ENCODE measurements around the gene SLC9A1. TPM values are rescaled to one million over a fixed set of nuclear protein-coding genes. Genes with fewer than 3 reads are reported as not detected.
"Not testable (repeated sequence)": the region's sequence is repeated elsewhere in the genome, so short reads cannot be mapped to it uniquely, and the experiment has no call there.

The SLC9A1 gene
- total RNA-seq, 1 experiment from 2014 or later, result 4.1 TPM

GRCh38 chr1:27135541-27136235 lies 19.2 kb downstream of the SLC9A1 start:
- Histone ChIP-seq H3K36me3 (no peaks in the 10 kb centered on the region), H3K9me3 (replicated peaks) (no peaks in the 10 kb centered on the region), H3K27me3 (replicated peaks) (no peaks in the 10 kb centered on the region), H3K4me1 (replicated peaks) (peaks cover 4% of the 10 kb centered on the region; the same call in 1 of the 2 replicates), H3K4me3 (no peak overlapping the region), H3K27ac (no peak overlapping the region)
- no peak for DNase-seq (ENCODE audit: low read depth in 1 of 2, low spot score in 2 of 2)

- Histone ChIP-seq H3K27me3 (replicated peaks) (no peaks in the 10 kb centered on the region), H3K4me3 (no peak overlapping the region), H3K27ac (no peak overlapping the region), H3K4me1 (replicated peaks) (peaks cover 4% of the 10 kb centered on the region; the same call in 1 of the 2 replicates), H3K9me3 (replicated peaks) (no peaks in the 10 kb centered on the region), H3K36me3 (no peaks in the 10 kb centered on the region)
- no peak for DNase-seq (ENCODE audit: low read depth in 1 of 2, low spot score in 2 of 2)
Measured at GRCh38 chr1:27133991-27134390, 20.9 kb downstream of the SLC9A1 start.

GRCh38 chr1:27133158-27133557 lies 21.8 kb downstream of the SLC9A1 start:
- DNase-seq (ENCODE audit: low read depth in 1 of 2, low spot score in 2 of 2), result no peak
- peaks cover 4% of the 10 kb centered on the region; the same call in 1 of the 2 replicates for H3K4me1 ChIP-seq (replicated peaks)
- H3K4me3 ChIP-seq, result no peak overlapping the region
- no peaks in the 10 kb centered on the region for H3K36me3 ChIP-seq
- no peak overlapping the region for H3K27ac ChIP-seq
- no peaks in the 10 kb centered on the region for H3K27me3 ChIP-seq (replicated peaks)
- no peaks in the 10 kb centered on the region for H3K9me3 ChIP-seq (replicated peaks)

GRCh38 chr1:27132624-27133023 lies 22.3 kb downstream of the SLC9A1 start:
- no peaks in the 10 kb centered on the region for H3K36me3 ChIP-seq
- no peaks in the 10 kb centered on the region for H3K27me3 ChIP-seq (replicated peaks)
- no peak overlapping the region for H3K27ac ChIP-seq
- H3K4me1 ChIP-seq (replicated peaks), result peaks cover 4% of the 10 kb centered on the region; the same call in 1 of the 2 replicates
- no peak for DNase-seq (ENCODE audit: low read depth in 1 of 2, low spot score in 2 of 2)
- no peaks in the 10 kb centered on the region for H3K9me3 ChIP-seq (replicated peaks)
- H3K4me3 ChIP-seq, result no peak overlapping the region

- no peak overlapping the region for H3K4me3 ChIP-seq
- no peak for DNase-seq (ENCODE audit: low read depth in 1 of 2, low spot score in 2 of 2)
- H3K36me3 ChIP-seq, result no peaks in the 10 kb centered on the region
- H3K9me3 ChIP-seq (replicated peaks), result no peaks in the 10 kb centered on the region
- no peak overlapping the region for H3K27ac ChIP-seq
- H3K4me1 ChIP-seq (replicated peaks), result peaks cover 4% of the 10 kb centered on the region; the same call in 1 of the 2 replicates
- H3K27me3 ChIP-seq (replicated peaks), result no peaks in the 10 kb centered on the region
Measured at GRCh38 chr1:27132147-27132546, 22.8 kb downstream of the SLC9A1 start.

- H3K27ac ChIP-seq, result no peak overlapping the region
- H3K9me3 ChIP-seq (replicated peaks), result no peaks in the 10 kb centered on the region
- no peaks in the 10 kb centered on the region for H3K27me3 ChIP-seq (replicated peaks)
- H3K4me1 ChIP-seq (replicated peaks), result no peaks in the 10 kb centered on the region
- no peak overlapping the region for H3K4me3 ChIP-seq
- no peaks in the 10 kb centered on the region for H3K36me3 ChIP-seq
- DNase-seq (ENCODE audit: low read depth in 1 of 2, low spot score in 2 of 2), result no peak
Measured at GRCh38 chr1:27130798-27131197, 24.1 kb downstream of the SLC9A1 start.

GRCh38 chr1:27129225-27129624 lies 25.7 kb downstream of the SLC9A1 start:
- H3K27ac ChIP-seq, result no peak overlapping the region
- no peaks in the 10 kb centered on the region for H3K4me1 ChIP-seq (replicated peaks)
- H3K9me3 ChIP-seq (replicated peaks), result no peaks in the 10 kb centered on the region
- DNase-seq (ENCODE audit: low read depth in 1 of 2, low spot score in 2 of 2), result no peak
- no peaks in the 10 kb centered on the region for H3K27me3 ChIP-seq (replicated peaks)
- H3K4me3 ChIP-seq, result no peak overlapping the region
- H3K36me3 ChIP-seq, result no peaks in the 10 kb centered on the region

GRCh38 chr1:27127419-27127818 lies 27.5 kb downstream of the SLC9A1 start:
- no peaks in the 10 kb centered on the region; the same call in 1 of the 2 replicates for H3K36me3 ChIP-seq
- no peak overlapping the region for H3K27ac ChIP-seq
- no peak for DNase-seq (ENCODE audit: low read depth in 1 of 2, low spot score in 2 of 2)
- H3K4me3 ChIP-seq, result no peak overlapping the region
- H3K27me3 ChIP-seq (replicated peaks), result no peaks in the 10 kb centered on the region
- H3K4me1 ChIP-seq (replicated peaks), result peaks cover 7% of the 10 kb centered on the region
- no peaks in the 10 kb centered on the region for H3K9me3 ChIP-seq (replicated peaks)

GRCh38 chr1:27126391-27126790 lies 28.5 kb downstream of the SLC9A1 start:
- Histone ChIP-seq H3K4me3 (no peak overlapping the region), H3K27ac (no peak overlapping the region)
- DNase-seq (ENCODE audit: low read depth in 1 of 2, low spot score in 2 of 2), result no peak

GRCh38 chr1:27125125-27125524 lies 29.8 kb downstream of the SLC9A1 start:
- H3K4me1 ChIP-seq (replicated peaks), result peaks cover 11% of the 10 kb centered on the region
- not testable (repeated sequence) for H3K27ac ChIP-seq; H3K36me3 ChIP-seq; H3K9me3 ChIP-seq (replicated peaks); H3K4me3 ChIP-seq; DNase-seq (ENCODE audit: low read depth in 1 of 2, low spot score in 2 of 2); H3K27me3 ChIP-seq (replicated peaks)

More at GRCh38 chr1:27126391-27126790, 28.5 kb downstream of the SLC9A1 start:
- Histone ChIP-seq H3K9me3 (replicated peaks) (no peaks in the 10 kb centered on the region), H3K4me1 (replicated peaks) (peaks cover 11% of the 10 kb centered on the region), H3K36me3 (no peaks in the 10 kb centered on the region; the same call in 1 of the 2 replicates), H3K27me3 (replicated peaks) (no peaks in the 10 kb centered on the region)

GRCh38 chr1:27124405-27124804 lies 30.5 kb downstream of the SLC9A1 start:
- Histone ChIP-seq H3K4me1 (replicated peaks) (peaks cover 13% of the 10 kb centered on the region), H3K27ac (no peak overlapping the region), H3K27me3 (replicated peaks) (no peaks in the 10 kb centered on the region)

GRCh38 chr1:27122652-27123051 lies 32.3 kb downstream of the SLC9A1 start:
- Histone ChIP-seq H3K36me3 (no peaks in the 10 kb centered on the region; the same call in 1 of the 2 replicates), H3K4me3 (no peak overlapping the region), H3K27ac (no peak overlapping the region), H3K4me1 (replicated peaks) (peaks cover 28% of the 10 kb centered on the region), H3K9me3 (replicated peaks) (no peaks in the 10 kb centered on the region), H3K27me3 (replicated peaks) (no peaks in the 10 kb centered on the region)
- peak; percentile 70 to 86 for DNase-seq (ENCODE audit: low read depth in 1 of 2, low spot score in 2 of 2)

More at GRCh38 chr1:27124405-27124804, 30.5 kb downstream of the SLC9A1 start:
- DNase-seq (ENCODE audit: low read depth in 1 of 2, low spot score in 2 of 2), result no peak
- Histone ChIP-seq H3K4me3 (no peak overlapping the region), H3K36me3 (no peaks in the 10 kb centered on the region; the same call in 1 of the 2 replicates), H3K9me3 (replicated peaks) (no peaks in the 10 kb centered on the region)

GRCh38 chr1:27120854-27121253 lies 34.1 kb downstream of the SLC9A1 start:
- Histone ChIP-seq H3K4me1 (replicated peaks) (peaks cover 28% of the 10 kb centered on the region), H3K4me3 (no peak overlapping the region), H3K27ac (no peak overlapping the region), H3K9me3 (replicated peaks) (no peaks in the 10 kb centered on the region), H3K36me3 (no peaks in the 10 kb centered on the region; the same call in 1 of the 2 replicates), H3K27me3 (replicated peaks) (no peaks in the 10 kb centered on the region)
- no peak for DNase-seq (ENCODE audit: low read depth in 1 of 2, low spot score in 2 of 2)

GRCh38 chr1:27118440-27118689 lies 36.6 kb downstream of the SLC9A1 start:
- no peak for DNase-seq (ENCODE audit: low read depth in 1 of 2, low spot score in 2 of 2)
- Histone ChIP-seq H3K4me1 (replicated peaks) (peaks cover 28% of the 10 kb centered on the region), H3K36me3 (peaks cover 4% of the 10 kb centered on the region; the same call in 1 of the 2 replicates), H3K9me3 (replicated peaks) (no peaks in the 10 kb centered on the region), H3K27ac (no peak overlapping the region), H3K27me3 (replicated peaks) (no peaks in the 10 kb centered on the region), H3K4me3 (no peak overlapping the region)
